ENCODE measurements around the gene FES. TPM values are rescaled to one million over a fixed set of nuclear protein-coding genes. Genes with fewer than 3 reads are reported as not detected.

Gene FES
- total and polyA plus RNA-seq, 2 of the 13 experiments (the other 11 are each of a cell fraction or from before 2014, with no cell fraction given): 4.0 to 9.5 TPM

DNA sequence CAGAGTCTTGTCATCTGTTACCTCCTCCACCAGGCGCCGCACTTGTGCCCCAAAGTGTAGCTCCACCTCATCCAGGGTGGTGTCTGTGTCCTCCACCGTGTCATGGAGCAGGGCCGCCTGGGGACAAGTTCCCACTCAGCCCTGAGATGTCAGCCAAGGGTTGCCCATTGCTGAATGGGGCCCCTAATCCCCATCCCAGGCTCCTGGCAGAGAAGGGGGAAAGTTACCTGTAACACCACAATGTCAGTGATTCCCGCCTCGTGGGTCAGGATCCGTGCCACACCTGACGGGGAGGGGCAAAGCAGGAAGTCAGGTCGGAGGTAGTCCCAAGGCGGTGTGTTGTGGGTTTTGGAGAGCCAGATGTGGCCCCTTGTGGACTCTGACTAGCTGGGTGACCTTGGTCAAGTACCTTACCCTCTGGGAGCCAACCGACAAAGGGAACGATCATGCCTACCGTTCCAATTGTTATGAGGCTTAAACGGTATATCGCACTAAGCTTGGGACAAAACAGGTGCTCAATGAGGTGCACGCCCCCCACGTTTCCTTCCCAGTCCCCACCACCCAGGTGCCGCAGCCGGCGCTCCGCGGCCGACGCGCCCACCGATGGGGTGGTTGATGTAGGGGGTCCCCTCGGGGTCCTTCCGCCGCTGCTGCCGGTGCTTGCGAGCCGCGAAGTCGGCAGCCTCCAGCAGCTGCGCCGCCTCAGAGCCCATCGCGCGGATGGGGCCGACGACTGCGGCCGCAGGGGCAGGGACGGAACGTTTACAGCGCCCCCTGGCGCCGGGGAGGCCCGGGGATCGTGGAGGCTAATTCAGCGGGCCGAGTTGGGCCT is 47.7 kb downstream of the FES start, which contains the start of gene HDDC3 (continued):
- TF ChIP-seq IKZF4 (CRISPR knock-in tag; IDR thresholded peaks at IDR 0.05; ENCODE audit: borderline replicate concordance, low read depth, not compliant biosample characterization) (no peak), ZNF562 (CRISPR knock-in tag; IDR thresholded peaks at IDR 0.05; ENCODE audit: borderline replicate concordance) (no peak), RORA (CRISPR knock-in tag; IDR thresholded peaks at IDR 0.05) (no peak)
- TF ChIP-seq, protein P1, sequence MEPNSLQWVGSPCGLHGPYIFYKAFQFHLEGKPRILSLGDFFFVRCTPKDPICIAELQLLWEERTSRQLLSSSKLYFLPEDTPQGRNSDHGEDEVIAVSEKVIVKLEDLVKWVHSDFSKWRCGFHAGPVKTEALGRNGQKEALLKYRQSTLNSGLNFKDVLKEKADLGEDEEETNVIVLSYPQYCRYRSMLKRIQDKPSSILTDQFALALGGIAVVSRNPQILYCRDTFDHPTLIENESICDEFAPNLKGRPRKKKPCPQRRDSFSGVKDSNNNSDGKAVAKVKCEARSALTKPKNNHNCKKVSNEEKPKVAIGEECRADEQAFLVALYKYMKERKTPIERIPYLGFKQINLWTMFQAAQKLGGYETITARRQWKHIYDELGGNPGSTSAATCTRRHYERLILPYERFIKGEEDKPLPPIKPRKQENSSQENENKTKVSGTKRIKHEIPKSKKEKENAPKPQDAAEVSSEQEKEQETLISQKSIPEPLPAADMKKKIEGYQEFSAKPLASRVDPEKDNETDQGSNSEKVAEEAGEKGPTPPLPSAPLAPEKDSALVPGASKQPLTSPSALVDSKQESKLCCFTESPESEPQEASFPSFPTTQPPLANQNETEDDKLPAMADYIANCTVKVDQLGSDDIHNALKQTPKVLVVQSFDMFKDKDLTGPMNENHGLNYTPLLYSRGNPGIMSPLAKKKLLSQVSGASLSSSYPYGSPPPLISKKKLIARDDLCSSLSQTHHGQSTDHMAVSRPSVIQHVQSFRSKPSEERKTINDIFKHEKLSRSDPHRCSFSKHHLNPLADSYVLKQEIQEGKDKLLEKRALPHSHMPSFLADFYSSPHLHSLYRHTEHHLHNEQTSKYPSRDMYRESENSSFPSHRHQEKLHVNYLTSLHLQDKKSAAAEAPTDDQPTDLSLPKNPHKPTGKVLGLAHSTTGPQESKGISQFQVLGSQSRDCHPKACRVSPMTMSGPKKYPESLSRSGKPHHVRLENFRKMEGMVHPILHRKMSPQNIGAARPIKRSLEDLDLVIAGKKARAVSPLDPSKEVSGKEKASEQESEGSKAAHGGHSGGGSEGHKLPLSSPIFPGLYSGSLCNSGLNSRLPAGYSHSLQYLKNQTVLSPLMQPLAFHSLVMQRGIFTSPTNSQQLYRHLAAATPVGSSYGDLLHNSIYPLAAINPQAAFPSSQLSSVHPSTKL (CRISPR knock-in tag; IDR thresholded peaks at IDR 0.05): peak; percentile 78
- TF ChIP-seq, protein P2, sequence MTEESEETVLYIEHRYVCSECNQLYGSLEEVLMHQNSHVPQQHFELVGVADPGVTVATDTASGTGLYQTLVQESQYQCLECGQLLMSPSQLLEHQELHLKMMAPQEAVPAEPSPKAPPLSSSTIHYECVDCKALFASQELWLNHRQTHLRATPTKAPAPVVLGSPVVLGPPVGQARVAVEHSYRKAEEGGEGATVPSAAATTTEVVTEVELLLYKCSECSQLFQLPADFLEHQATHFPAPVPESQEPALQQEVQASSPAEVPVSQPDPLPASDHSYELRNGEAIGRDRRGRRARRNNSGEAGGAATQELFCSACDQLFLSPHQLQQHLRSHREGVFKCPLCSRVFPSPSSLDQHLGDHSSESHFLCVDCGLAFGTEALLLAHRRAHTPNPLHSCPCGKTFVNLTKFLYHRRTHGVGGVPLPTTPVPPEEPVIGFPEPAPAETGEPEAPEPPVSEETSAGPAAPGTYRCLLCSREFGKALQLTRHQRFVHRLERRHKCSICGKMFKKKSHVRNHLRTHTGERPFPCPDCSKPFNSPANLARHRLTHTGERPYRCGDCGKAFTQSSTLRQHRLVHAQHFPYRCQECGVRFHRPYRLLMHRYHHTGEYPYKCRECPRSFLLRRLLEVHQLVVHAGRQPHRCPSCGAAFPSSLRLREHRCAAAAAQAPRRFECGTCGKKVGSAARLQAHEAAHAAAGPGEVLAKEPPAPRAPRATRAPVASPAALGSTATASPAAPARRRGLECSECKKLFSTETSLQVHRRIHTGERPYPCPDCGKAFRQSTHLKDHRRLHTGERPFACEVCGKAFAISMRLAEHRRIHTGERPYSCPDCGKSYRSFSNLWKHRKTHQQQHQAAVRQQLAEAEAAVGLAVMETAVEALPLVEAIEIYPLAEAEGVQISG (CRISPR knock-in tag; IDR thresholded peaks at IDR 0.05): peak; percentile 99
- TF ChIP-seq, protein P3, sequence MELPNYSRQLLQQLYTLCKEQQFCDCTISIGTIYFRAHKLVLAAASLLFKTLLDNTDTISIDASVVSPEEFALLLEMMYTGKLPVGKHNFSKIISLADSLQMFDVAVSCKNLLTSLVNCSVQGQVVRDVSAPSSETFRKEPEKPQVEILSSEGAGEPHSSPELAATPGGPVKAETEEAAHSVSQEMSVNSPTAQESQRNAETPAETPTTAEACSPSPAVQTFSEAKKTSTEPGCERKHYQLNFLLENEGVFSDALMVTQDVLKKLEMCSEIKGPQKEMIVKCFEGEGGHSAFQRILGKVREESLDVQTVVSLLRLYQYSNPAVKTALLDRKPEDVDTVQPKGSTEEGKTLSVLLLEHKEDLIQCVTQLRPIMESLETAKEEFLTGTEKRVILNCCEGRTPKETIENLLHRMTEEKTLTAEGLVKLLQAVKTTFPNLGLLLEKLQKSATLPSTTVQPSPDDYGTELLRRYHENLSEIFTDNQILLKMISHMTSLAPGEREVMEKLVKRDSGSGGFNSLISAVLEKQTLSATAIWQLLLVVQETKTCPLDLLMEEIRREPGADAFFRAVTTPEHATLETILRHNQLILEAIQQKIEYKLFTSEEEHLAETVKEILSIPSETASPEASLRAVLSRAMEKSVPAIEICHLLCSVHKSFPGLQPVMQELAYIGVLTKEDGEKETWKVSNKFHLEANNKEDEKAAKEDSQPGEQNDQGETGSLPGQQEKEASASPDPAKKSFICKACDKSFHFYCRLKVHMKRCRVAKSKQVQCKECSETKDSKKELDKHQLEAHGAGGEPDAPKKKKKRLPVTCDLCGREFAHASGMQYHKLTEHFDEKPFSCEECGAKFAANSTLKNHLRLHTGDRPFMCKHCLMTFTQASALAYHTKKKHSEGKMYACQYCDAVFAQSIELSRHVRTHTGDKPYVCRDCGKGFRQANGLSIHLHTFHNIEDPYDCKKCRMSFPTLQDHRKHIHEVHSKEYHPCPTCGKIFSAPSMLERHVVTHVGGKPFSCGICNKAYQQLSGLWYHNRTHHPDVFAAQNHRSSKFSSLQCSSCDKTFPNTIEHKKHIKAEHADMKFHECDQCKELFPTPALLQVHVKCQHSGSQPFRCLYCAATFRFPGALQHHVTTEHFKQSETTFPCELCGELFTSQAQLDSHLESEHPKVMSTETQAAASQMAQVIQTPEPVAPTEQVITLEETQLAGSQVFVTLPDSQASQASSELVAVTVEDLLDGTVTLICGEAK (IDR thresholded peaks at IDR 0.05): no peak
- TF ChIP-seq, protein P3 (CRISPR knock-in tag; IDR thresholded peaks at IDR 0.05): peak; percentile 80; the same call in 1 of the 2 replicates

Data from HepG2 (cell line).